ENCODE data around the gene GRM5. TPM values are rescaled to one million over a fixed set of nuclear protein-coding genes. Genes with fewer than 3 reads are reported as not detected.
"Not testable (repeated sequence)": the region's sequence is repeated elsewhere in the genome, so short reads cannot be mapped to it uniquely, and the experiment has no call there.

GRM5 gene
- total RNA-seq (ENCODE audit: unreplicated experiment): not detected
- long read RNA-seq: 0 reads

- H3K36me3 Mint-ChIP-seq (ENCODE audit: unreplicated experiment): not testable (repeated sequence)
- peaks cover 19% of the 10 kb centered on the region for H3K27me3 Mint-ChIP-seq (ENCODE audit: unreplicated experiment)
- DNase-seq: peak; percentile 63
Measured at GRCh38 chr11:89065651-89066201, at the start of gene GRM5. GRM5 (minus strand) TSS chr11:89065982; CDS start chr11:89047872, 18,110 bp downstream.

GRCh38 chr11:89097956-89098355 lies 32.2 kb upstream of the GRM5 start:
- H3K4me1 Mint-ChIP-seq (ENCODE audit: low read depth, unreplicated experiment); H3K27me3 Mint-ChIP-seq (ENCODE audit: unreplicated experiment); H3K9me3 Mint-ChIP-seq (ENCODE audit: unreplicated experiment); DNase-seq; H3K36me3 Mint-ChIP-seq (ENCODE audit: unreplicated experiment); H3K4me3 Mint-ChIP-seq (ENCODE audit: unreplicated experiment); H3K27ac Mint-ChIP-seq (ENCODE audit: unreplicated experiment): not testable (repeated sequence)
- TF ChIP-seq CTCF (IDR thresholded peaks at IDR 0.05; ENCODE audit: partially characterized antibody, unreplicated experiment): peak; percentile 74

More at GRCh38 chr11:89065651-89066201, at the start of gene GRM5:
- not testable (repeated sequence) for H3K27ac Mint-ChIP-seq (ENCODE audit: unreplicated experiment); H3K9me3 Mint-ChIP-seq (ENCODE audit: unreplicated experiment); H3K4me1 Mint-ChIP-seq (ENCODE audit: low read depth, unreplicated experiment)
- H3K4me3 Mint-ChIP-seq (ENCODE audit: unreplicated experiment): peak within 1 kb of the TSS; percentile 86

GRCh38 chr11:89093806-89094205 lies 28.0 kb upstream of the GRM5 start:
- not testable (repeated sequence) for H3K27ac Mint-ChIP-seq (ENCODE audit: unreplicated experiment); H3K4me3 Mint-ChIP-seq (ENCODE audit: unreplicated experiment); H3K4me1 Mint-ChIP-seq (ENCODE audit: low read depth, unreplicated experiment); DNase-seq; H3K9me3 Mint-ChIP-seq (ENCODE audit: unreplicated experiment); H3K27me3 Mint-ChIP-seq (ENCODE audit: unreplicated experiment)
- peaks cover 13% of the 10 kb centered on the region for H3K36me3 Mint-ChIP-seq (ENCODE audit: unreplicated experiment)

GRCh38 chr11:89084951-89085350 lies 19.2 kb upstream of the GRM5 start:
- not testable (repeated sequence) for H3K36me3 Mint-ChIP-seq (ENCODE audit: unreplicated experiment); H3K4me1 Mint-ChIP-seq (ENCODE audit: low read depth, unreplicated experiment); DNase-seq; H3K9me3 Mint-ChIP-seq (ENCODE audit: unreplicated experiment); H3K27me3 Mint-ChIP-seq (ENCODE audit: unreplicated experiment); H3K4me3 Mint-ChIP-seq (ENCODE audit: unreplicated experiment); H3K27ac Mint-ChIP-seq (ENCODE audit: unreplicated experiment)

GRCh38 chr11:89070911-89071310 lies 5.1 kb upstream of the GRM5 start:
- not testable (repeated sequence) for H3K9me3 Mint-ChIP-seq (ENCODE audit: unreplicated experiment); H3K4me1 Mint-ChIP-seq (ENCODE audit: low read depth, unreplicated experiment); H3K27ac Mint-ChIP-seq (ENCODE audit: unreplicated experiment); H3K27me3 Mint-ChIP-seq (ENCODE audit: unreplicated experiment); H3K36me3 Mint-ChIP-seq (ENCODE audit: unreplicated experiment); DNase-seq; H3K4me3 Mint-ChIP-seq (ENCODE audit: unreplicated experiment)

GRCh38 chr11:89067264-89067663 lies 1.5 kb upstream of the GRM5 start:
- DNase-seq: no peak
- no peak for TF ChIP-seq CTCF (IDR thresholded peaks at IDR 0.05; ENCODE audit: partially characterized antibody, unreplicated experiment)
- Mint-ChIP-seq H3K9me3 (ENCODE audit: unreplicated experiment) (peaks cover 3% of the 10 kb centered on the region), H3K36me3 (ENCODE audit: unreplicated experiment) (no peaks in the 10 kb centered on the region), H3K27ac (ENCODE audit: unreplicated experiment) (no peak overlapping the region), H3K27me3 (ENCODE audit: unreplicated experiment) (peaks cover 19% of the 10 kb centered on the region), H3K4me1 (ENCODE audit: low read depth, unreplicated experiment) (peaks cover 2% of the 10 kb centered on the region), H3K4me3 (ENCODE audit: unreplicated experiment) (no peak overlapping the region)

- H3K4me1 Mint-ChIP-seq (ENCODE audit: low read depth, unreplicated experiment): peaks cover 2% of the 10 kb centered on the region
- H3K9me3 Mint-ChIP-seq (ENCODE audit: unreplicated experiment): peaks cover 3% of the 10 kb centered on the region
- no peak overlapping the region for H3K27ac Mint-ChIP-seq (ENCODE audit: unreplicated experiment)
- no peak for TF ChIP-seq CTCF (IDR thresholded peaks at IDR 0.05; ENCODE audit: partially characterized antibody, unreplicated experiment)
- H3K36me3 Mint-ChIP-seq (ENCODE audit: unreplicated experiment): no peaks in the 10 kb centered on the region
- H3K4me3 Mint-ChIP-seq (ENCODE audit: unreplicated experiment): peak overlapping the region; percentile 86
- H3K27me3 Mint-ChIP-seq (ENCODE audit: unreplicated experiment): peaks cover 19% of the 10 kb centered on the region
- DNase-seq: no peak
Measured at GRCh38 chr11:89065066-89065465, 716 bp downstream of the GRM5 start.

- not testable (repeated sequence) for DNase-seq
- peaks cover 19% of the 10 kb centered on the region for H3K27me3 Mint-ChIP-seq (ENCODE audit: unreplicated experiment)
- H3K4me3 Mint-ChIP-seq (ENCODE audit: unreplicated experiment): peak overlapping the region; percentile 79
Measured at GRCh38 chr11:89063481-89063951, 2.3 kb downstream of the GRM5 start.

GRCh38 chr11:89062771-89063298 lies 2.9 kb downstream of the GRM5 start:
- not testable (repeated sequence) for DNase-seq

More at GRCh38 chr11:89063481-89063951, 2.3 kb downstream of the GRM5 start:
- H3K4me1 Mint-ChIP-seq (ENCODE audit: low read depth, unreplicated experiment); H3K36me3 Mint-ChIP-seq (ENCODE audit: unreplicated experiment); H3K27ac Mint-ChIP-seq (ENCODE audit: unreplicated experiment); H3K9me3 Mint-ChIP-seq (ENCODE audit: unreplicated experiment): not testable (repeated sequence)

More at GRCh38 chr11:89062771-89063298, 2.9 kb downstream of the GRM5 start:
- Mint-ChIP-seq H3K4me3 (ENCODE audit: unreplicated experiment) (peak overlapping the region; percentile 79), H3K27me3 (ENCODE audit: unreplicated experiment) (peaks cover 19% of the 10 kb centered on the region)
- H3K9me3 Mint-ChIP-seq (ENCODE audit: unreplicated experiment); H3K27ac Mint-ChIP-seq (ENCODE audit: unreplicated experiment); H3K4me1 Mint-ChIP-seq (ENCODE audit: low read depth, unreplicated experiment); H3K36me3 Mint-ChIP-seq (ENCODE audit: unreplicated experiment): not testable (repeated sequence)

Data from glutamatergic neuron (in vitro differentiated cells).